Left ventricle myocardium superior (tissue), 1 donor: Measurements from ENCODE around the gene GOLGA8S. TPM values are rescaled to one million over a fixed set of nuclear protein-coding genes. Genes with fewer than 3 reads are reported as not detected.
"Not testable (repeated sequence)": the region's sequence is repeated elsewhere in the genome, so short reads cannot be mapped to it uniquely, and the experiment has no call there.

Experiments used
- ATAC-seq: fragments of 200-7000 bp; cut with Tn5 transposase; one replicate; pipeline ENCODE4 v1.9.1; 2020; ENCODE audit warnings: mild to moderate bottlenecking, moderate library complexity
- DNase-seq: peaks from one replicate; pipeline ENCODE4 v3.0.0-alpha.2; 2020
- intact Hi-C: fragments of 100-400 bp; cut with micrococcal nuclease; formaldehyde crosslinking; loops from one replicate; pipeline ENCODE4 v1.11.0; 2022
- total RNA-seq: library from RNA; stranded (reverse); fragmentation: NEBNext Ultra II Directional; extraction: Animal tissue kit (Norgen Biotek cat#: 25700); gene quantifications from one replicate; pipeline ENCODE4 v1.2.1, GENCODE V29; 2021
- donor health status: DM: no; HTN: yes; CAD: no; lungs with severe emphysema.

Gene GOLGA8S
- total RNA-seq, 1 donor from 2014 or later: 0.40 TPM

DNA sequence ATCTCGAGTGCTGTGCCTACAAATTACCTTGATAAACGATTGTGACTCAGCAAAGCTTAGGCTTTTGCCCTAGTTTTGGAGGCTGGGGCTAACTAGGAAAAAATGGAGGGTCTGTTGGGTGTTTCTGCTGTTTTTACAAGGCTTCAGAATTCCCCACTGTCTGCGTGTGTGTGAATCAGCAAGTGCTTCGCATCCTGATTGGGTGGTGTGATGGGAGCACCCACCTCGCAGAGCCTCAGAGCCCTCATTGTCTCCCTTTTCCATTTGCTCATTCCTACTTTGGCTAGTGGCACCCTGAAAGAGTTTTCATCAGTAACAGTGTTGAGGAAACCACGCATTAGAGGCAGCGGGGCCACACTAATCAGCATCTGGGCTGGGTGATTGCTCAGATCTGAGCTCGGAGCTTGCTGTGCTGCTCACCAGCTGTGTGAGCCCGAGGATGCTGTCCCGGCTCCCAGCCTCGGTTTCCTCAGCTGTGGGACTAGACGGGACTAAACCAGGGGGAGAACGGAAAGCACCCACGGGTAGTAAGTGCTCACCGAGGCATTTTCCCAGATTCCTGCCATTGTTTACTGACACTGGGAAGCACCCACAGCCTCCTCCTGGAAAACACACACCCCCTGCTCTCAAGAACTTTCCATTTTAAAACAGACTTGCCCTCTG is 40.6 kb downstream of the GOLGA8S start:
- intact Hi-C loops: no loop called here
- DNase-seq (no peak), ATAC-seq (no peak)

DNA sequence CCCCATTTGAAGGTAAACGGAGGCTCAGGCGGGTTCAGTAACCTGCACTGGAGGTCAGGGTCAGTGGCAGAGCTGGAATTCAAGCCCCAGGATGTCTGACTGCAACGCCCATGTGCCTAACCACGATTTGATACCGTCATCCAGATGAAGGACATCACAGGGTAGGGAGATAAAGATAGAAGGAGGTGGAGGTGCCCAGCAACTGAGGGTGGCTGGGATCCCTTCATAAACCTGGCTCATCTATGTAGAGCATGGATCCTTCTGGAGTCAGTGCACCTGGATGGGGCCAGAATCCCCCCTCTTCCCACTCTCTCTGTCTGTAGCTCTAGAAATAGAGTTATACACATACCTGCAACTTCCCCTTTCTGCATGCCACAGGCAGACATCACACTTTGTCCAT is 41.3 kb downstream of the GOLGA8S start:
- ATAC-seq: no peak
- no peak for DNase-seq
- intact Hi-C loops: no loop called here

DNA sequence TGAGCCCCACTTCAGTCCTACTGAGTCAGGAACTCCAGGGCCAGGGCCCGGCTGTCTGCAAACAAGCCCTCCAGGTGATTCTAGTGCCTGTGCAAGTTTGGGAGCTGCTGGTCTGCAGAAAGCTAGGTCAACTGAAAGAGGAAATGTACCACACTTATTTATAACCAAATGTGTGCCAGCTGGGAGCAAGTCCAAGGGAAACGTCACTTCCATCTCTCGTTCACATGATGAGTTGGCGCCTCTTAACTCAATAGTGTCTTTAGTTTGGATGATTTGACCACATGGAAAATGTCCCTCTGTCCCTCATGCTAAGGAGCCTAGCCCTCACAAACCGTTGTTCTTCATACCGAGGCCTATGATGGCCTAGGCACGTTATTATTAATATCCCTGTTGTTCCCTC is 43.2 kb downstream of the GOLGA8S start:
- intact Hi-C loops: no loop called here
- ATAC-seq: peak; percentile 62
- peak; percentile 53 for DNase-seq

DNA sequence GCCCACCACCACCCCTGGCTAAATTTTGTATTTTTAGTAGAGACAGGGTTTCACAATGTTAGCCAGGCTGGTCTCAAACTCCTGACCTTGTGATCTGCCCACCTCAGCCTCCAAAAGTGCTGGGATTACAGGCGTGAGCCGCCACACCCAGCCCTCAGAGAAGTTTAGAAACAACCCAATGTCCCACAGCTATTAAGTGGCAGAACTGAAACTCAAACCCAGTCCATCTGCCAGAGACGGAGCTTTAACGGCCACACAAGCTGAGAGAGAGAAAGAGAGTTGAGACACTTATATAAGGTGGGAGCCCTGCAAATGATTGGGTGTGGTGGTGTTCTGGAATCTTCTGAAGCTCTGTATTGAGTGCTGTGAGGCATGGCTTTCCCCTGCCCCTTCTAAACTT is 43.8 kb downstream of the GOLGA8S start:
- ATAC-seq, intact Hi-C loops, DNase-seq: not testable (repeated sequence)

DNA sequence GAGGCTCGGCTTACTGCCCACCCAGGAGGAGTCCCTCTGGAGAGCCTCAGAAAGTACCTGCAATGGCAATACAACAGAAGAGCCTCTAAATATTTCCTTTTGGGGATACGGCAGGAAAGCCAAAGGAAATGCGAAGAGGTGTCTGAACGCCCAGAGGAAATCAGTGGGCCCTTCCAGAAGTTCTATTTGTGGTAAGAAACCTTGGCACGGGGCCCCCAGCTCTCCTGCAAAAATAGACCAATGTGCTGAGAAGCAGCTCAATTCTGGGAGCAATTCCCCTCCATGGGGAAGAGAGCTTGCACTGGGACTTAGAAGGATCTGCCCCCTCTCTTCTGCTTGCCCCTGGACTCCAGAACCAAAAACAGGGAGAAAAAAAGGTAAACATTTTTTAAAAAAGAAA is 44.7 kb downstream of the GOLGA8S start:
- ATAC-seq (peak; percentile 37), DNase-seq (peak; percentile 82)
- intact Hi-C loops: not testable (repeated sequence)

DNA sequence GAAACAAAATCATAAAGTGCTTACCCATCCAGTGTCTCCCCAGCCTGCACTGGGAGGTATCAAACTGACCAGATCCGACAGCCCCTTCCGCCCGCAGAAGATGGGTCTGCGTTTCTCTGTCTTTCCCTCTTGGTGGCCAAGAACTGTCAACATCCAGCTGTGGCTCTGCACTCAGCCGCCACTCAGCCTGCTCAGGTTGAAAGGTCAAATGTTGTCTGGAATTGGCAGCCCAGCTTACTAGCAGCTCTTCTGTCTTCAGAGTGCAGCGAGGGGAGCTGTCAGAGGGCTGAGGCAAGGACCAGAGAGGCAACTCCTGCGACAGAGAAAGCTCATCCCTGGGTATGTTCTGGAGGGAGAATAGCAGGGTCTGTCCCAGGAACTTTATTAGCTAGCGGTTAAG is 47.1 kb downstream of the GOLGA8S start:
- ATAC-seq (no peak), DNase-seq (peak; percentile 34)
- intact Hi-C loops: no loop called here

DNA sequence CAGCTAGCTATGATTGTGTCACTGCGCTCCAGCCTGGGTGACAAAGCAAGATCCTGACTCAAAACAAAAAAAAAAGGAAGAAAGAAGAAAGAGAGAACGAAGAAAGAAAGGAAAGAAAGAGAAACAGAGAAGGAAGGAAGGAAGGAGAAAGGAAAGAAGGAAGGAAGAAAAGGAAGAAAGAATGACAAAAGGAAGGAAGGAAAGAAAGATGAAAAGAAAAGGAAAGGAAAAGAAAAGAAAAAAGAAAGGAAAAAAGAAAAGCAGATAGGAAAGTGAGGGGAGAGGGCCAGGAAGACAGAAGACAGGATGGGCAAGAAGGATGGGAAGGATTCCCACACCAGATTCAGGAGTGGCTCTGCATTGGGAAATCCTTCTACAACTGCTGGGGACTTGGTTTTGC is 47.6 kb downstream of the GOLGA8S start:
- no peak for ATAC-seq

DNA sequence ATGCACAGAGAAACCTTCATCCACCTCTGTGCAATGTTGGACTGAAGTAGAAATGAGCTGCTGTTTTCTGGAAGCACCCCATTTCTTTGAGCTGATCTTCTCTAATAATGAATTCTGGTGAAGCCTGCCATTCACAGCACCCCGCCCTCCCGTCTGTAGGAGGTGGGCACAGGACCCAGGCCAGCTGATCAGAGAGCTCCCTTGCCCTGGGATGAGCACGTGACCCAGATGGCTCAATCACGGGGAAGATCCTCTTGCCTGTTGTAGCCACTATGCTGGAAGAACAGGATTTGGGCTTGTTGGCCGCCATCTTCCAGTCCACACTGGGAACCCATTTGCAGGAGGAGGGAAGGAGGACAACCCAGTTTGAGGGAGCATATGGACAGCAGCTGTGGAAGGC is 48.0 kb downstream of the GOLGA8S start:
- intact Hi-C loops: no loop called here
- ATAC-seq (no peak), DNase-seq (no peak)

More for the DNA sequence above, 47.6 kb downstream of the GOLGA8S start:
- intact Hi-C loops: no loop called here
- no peak for DNase-seq

DNA sequence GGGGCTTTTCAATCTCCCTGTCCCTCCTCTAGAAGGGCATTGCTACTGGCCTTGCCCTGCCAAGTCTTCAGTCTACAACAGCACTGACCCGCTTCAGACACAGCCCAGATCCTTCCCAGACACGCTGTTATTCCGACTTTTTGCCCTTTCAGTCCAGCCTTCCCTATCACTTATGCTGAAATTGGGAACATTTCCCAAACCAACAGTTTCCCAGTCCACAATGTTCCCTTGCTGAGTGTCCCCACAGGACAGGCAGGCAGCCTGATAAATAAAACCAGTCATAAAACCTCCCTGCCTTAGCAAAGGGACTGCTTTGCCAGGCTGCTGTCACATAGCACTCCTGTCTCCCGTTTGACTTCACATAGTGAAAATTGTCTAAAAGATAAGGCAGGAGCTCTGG is 49.0 kb downstream of the GOLGA8S start:
- intact Hi-C loops: no loop called here
- DNase-seq (peak; percentile 56), ATAC-seq (peak; percentile 96)

DNA sequence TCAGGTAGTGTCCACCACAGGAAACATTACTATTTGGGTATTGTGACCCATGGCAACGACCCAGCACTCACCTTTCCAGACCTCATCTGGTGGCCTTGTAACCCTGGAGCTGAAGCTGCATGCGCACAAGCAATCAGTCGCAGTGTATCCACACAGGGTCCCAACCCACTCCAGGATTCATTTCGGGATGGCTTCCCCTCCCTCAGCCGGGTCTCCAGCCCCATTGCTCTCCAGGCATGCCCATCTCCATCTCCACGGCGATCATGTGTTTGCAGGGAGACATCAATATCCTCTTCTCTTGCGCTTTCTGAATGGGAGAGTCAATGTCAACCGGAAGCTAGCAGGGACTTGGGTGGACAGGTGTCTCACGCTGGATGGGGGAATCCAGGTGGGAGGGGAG is 57.3 kb downstream of the GOLGA8S start:
- ATAC-seq (no peak), DNase-seq (no peak)
- intact Hi-C loops: no loop called here

DNA sequence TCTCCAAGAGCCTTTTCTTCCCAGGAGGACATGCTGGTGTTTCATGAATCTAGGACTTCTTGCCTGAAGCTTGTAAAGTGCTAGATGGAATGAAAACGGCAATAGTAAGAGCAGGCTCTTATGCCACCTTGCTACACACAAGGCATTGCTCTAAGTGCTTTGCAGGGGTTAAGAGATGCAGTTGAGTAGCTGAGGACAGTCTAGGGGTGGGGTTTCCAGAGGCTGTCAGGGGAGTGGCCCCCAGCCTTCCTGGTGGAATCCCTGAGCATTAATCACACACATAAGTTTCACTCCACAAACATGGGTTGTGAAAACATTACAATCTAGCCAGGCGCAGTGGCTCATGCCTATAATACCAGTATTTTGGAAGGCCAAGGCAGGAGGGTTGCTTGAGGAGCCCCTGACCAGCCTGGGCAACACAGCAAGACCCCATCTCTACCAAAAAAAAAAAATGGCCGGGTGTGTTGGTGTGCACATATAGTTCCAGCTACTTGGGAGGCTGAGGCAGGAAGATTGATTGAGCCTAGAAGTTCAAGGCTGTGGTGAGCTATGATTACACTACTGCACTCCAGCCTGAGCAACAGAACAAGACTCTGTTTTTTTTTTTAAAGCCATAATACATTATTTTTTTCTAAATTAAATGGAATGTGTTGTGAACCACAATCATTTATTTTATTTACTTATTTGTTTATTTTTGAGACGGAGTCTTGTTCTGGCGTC is 58.5 kb downstream of the GOLGA8S start:
- DNase-seq, ATAC-seq, intact Hi-C loops: not testable (repeated sequence)

Other genes with a start within 250 kb of the GOLGA8S start
- not detected for gene GOLGA6L1, start 217.9 kb upstream of the GOLGA8S start, total RNA-seq
- not detected for gene GOLGA6L26, start 20.6 kb upstream of the GOLGA8S start, total RNA-seq
- gene GOLGA6L2, start 92.5 kb downstream of the GOLGA8S start, total RNA-seq: not detected
- 0.72 TPM for gene MKRN3, start 210.9 kb downstream of the GOLGA8S start, total RNA-seq